ENCODE measurements around the gene PCDHA1. TPM values are rescaled to one million over a fixed set of nuclear protein-coding genes. Genes with fewer than 3 reads are reported as not detected.

PCDHA1 gene
- total and polyA plus RNA-seq, 2 of the 13 experiments (the other 11 are each of a cell fraction or from before 2014, with no cell fraction given) = not detected

DNA sequence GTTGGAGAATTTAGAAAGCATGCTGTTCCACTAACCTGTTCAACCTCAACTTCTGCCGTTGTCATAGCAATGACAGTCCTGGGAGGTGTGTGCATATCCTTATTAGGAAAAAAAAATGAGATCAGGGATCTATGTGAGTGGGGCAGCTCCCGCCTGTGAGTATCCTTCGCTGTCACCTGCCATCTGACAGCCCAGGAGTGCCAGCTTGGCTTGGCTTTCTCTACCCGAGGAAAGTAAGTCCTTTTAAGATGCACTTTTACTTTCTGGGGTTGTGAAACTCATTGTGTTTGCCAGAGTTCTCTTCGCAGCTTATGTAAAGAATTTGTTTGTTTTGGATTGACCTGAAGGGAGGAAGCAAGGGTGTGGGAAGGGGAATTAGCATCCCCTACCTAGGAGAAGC is 202.2 kb downstream of the PCDHA1 start:
- DNase-seq (ENCODE audit: low spot score) (no peak), ATAC-seq (no peak), FAIRE-seq (no peak)
- no peaks in the 10 kb centered on the region for H4K20me1 ChIP-seq (ENCODE audit: insufficient read depth, low read length)
- in situ Hi-C loops (cut with HindIII; ENCODE audit: extremely low pct_ligation_motif_present, low pct_unique_long_range_greater_than_20kb) (no loop called here), intact Hi-C loops (cut with micrococcal nuclease; ENCODE audit: unreplicated experiment) (no loop called here)
- no peak overlapping the region for H3K4me2 ChIP-seq (ENCODE audit: low read depth, low read length)
- peaks cover 0 to 3% of the 10 kb centered on the region in 2 experiments; a peak in 1 of 5 replicates for H3K27me3 ChIP-seq (ENCODE audit: control insufficient read depth in 1 of 2, insufficient read depth in 2 of 2, low read length in 2 of 2)
- ChIA-PET POLR2A (no interaction called here), CTCF (ENCODE audit: low intra/inter-chr PET ratio, low total read pairs) (no interaction called here)
- no peak overlapping the region for H3K4me3 ChIP-seq (replicated peaks in 1 of 3; ENCODE audit: insufficient read depth in 1 of 3, low read depth in 2 of 3, low read length in 3 of 3)
- no peak overlapping the region for H2AFZ ChIP-seq (ENCODE audit: low read length)
- no peaks in the 10 kb centered on the region for H3K4me1 ChIP-seq (ENCODE audit: insufficient read depth, low read length)
- no peak overlapping the region for H3K9ac ChIP-seq (ENCODE audit: insufficient read depth, low read depth, low read length)
- H3K36me3 ChIP-seq (replicated peaks in 1 of 2; ENCODE audit: control insufficient read depth in 1 of 2, insufficient read depth in 2 of 2, low read length in 2 of 2) = no peaks in the 10 kb centered on the region
- TF ChIP-seq BHLHE40 (IDR thresholded peaks at IDR 0.05; ENCODE audit: low read length) (no peak), RELA (CRISPR knock-in tag; IDR thresholded peaks at IDR 0.05) (no peak), ZNF44 (CRISPR knock-in tag; IDR thresholded peaks at IDR 0.05) (no peak), EEA1 (CRISPR knock-in tag; IDR thresholded peaks at IDR 0.05; ENCODE audit: borderline replicate concordance) (no peak), RFX1 (IDR thresholded peaks at IDR 0.05) (no peak), SMAD9 (CRISPR knock-in tag; IDR thresholded peaks at IDR 0.05) (no peak)
- TF ChIP-seq, protein P1, sequence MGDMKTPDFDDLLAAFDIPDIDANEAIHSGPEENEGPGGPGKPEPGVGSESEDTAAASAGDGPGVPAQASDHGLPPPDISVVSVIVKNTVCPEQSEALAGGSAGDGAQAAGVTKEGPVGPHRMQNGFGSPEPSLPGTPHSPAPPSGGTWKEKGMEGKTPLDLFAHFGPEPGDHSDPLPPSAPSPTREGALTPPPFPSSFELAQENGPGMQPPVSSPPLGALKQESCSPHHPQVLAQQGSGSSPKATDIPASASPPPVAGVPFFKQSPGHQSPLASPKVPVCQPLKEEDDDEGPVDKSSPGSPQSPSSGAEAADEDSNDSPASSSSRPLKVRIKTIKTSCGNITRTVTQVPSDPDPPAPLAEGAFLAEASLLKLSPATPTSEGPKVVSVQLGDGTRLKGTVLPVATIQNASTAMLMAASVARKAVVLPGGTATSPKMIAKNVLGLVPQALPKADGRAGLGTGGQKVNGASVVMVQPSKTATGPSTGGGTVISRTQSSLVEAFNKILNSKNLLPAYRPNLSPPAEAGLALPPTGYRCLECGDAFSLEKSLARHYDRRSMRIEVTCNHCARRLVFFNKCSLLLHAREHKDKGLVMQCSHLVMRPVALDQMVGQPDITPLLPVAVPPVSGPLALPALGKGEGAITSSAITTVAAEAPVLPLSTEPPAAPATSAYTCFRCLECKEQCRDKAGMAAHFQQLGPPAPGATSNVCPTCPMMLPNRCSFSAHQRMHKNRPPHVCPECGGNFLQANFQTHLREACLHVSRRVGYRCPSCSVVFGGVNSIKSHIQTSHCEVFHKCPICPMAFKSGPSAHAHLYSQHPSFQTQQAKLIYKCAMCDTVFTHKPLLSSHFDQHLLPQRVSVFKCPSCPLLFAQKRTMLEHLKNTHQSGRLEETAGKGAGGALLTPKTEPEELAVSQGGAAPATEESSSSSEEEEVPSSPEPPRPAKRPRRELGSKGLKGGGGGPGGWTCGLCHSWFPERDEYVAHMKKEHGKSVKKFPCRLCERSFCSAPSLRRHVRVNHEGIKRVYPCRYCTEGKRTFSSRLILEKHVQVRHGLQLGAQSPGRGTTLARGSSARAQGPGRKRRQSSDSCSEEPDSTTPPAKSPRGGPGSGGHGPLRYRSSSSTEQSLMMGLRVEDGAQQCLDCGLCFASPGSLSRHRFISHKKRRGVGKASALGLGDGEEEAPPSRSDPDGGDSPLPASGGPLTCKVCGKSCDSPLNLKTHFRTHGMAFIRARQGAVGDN (CRISPR knock-in tag; IDR thresholded peaks at IDR 0.05) = no peak
- TF ChIP-seq, protein P2, sequence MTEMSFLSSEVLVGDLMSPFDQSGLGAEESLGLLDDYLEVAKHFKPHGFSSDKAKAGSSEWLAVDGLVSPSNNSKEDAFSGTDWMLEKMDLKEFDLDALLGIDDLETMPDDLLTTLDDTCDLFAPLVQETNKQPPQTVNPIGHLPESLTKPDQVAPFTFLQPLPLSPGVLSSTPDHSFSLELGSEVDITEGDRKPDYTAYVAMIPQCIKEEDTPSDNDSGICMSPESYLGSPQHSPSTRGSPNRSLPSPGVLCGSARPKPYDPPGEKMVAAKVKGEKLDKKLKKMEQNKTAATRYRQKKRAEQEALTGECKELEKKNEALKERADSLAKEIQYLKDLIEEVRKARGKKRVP (CRISPR knock-in tag; IDR thresholded peaks at IDR 0.05) = no peak
- H3K9me3 ChIP-seq (ENCODE audit: low read length) = no peaks in the 10 kb centered on the region
- BruUV-seq (replicated peaks) = no TSS peak
- H3K27ac ChIP-seq (ENCODE audit: extremely low read length, insufficient read depth, low read length) = no peak overlapping the region
- H3K79me2 ChIP-seq (ENCODE audit: insufficient read depth, low read length) = no peaks in the 10 kb centered on the region
- 0% methylated on average over 5 of the region's 5 CpGs for WGBS (ENCODE audit: low lambda C conversion rate)
